PFSK-1 (cell line): ENCODE results near the gene KLK14.

Experiments used
- POLR2AphosphoS5 ChIP-seq: IDR thresholded peaks from 2 replicates; pipeline ENCODE4 v1.6.1; 2012; ENCODE audit warnings: low read depth, mild to moderate bottlenecking, control low read depth, low read length, moderate library complexity
- TAF1 ChIP-seq: IDR thresholded peaks from 2 replicates; pipeline ENCODE4 v1.6.1; 2012; ENCODE audit warnings: low read length, control low read depth, borderline replicate concordance; ENCODE audit not compliant: insufficient read depth
- TF ChIP-seq, protein P1 (sequence below), 2 experiments: IDR thresholded peaks; 2 replicates each; pipeline versions ENCODE4 v1.6.1 to v1.8.0; 2011 to 2012; ENCODE audit warnings: low read depth in 2 of 2, low read length in 2 of 2, control low read depth in 1 of 2, inconsistent platforms in 1 of 2, mild to moderate bottlenecking in 1 of 2, moderate library complexity in 1 of 2; ENCODE audit not compliant: insufficient read depth in 1 of 2

DNA sequence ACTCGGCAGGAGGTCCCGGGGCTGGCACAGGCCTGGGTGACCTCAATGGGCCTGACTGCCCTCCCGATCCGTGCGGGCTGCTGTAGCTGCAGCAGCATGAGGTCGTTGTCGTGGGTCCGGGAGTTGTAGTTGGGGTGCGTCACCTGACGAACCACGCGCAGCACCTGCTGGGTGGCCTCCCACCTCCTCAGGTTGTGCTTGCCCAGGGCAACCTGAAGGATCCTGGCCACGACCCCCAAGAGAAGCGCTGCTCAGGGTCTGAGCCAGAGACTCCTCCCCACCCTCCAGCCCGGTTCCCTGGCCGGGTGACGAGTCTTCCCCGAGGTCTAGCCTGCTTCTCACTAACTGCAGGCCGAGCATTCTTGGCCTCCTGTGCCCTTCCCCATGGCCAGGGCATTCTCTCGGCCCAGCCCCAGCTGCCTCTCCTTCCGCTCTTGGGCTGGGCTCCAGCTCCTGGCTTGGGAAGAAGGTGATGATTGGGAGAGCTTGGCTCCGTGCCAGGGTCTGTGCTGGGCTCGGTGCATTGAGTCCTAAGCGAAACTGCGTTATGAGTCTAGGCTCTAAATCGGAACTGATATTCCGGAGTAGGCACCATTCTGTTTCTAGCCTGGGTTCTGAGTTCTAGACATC, 3.1 kb downstream of the KLK14 start:
- TF ChIP-seq TAF1: no peak
- TF ChIP-seq, protein P1, sequence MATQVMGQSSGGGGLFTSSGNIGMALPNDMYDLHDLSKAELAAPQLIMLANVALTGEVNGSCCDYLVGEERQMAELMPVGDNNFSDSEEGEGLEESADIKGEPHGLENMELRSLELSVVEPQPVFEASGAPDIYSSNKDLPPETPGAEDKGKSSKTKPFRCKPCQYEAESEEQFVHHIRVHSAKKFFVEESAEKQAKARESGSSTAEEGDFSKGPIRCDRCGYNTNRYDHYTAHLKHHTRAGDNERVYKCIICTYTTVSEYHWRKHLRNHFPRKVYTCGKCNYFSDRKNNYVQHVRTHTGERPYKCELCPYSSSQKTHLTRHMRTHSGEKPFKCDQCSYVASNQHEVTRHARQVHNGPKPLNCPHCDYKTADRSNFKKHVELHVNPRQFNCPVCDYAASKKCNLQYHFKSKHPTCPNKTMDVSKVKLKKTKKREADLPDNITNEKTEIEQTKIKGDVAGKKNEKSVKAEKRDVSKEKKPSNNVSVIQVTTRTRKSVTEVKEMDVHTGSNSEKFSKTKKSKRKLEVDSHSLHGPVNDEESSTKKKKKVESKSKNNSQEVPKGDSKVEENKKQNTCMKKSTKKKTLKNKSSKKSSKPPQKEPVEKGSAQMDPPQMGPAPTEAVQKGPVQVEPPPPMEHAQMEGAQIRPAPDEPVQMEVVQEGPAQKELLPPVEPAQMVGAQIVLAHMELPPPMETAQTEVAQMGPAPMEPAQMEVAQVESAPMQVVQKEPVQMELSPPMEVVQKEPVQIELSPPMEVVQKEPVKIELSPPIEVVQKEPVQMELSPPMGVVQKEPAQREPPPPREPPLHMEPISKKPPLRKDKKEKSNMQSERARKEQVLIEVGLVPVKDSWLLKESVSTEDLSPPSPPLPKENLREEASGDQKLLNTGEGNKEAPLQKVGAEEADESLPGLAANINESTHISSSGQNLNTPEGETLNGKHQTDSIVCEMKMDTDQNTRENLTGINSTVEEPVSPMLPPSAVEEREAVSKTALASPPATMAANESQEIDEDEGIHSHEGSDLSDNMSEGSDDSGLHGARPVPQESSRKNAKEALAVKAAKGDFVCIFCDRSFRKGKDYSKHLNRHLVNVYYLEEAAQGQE (IDR thresholded peaks at IDR 0.05; ENCODE audit: insufficient read depth in 1 of 2, low read depth in 2 of 2, low read length in 2 of 2): no peak
- TF ChIP-seq POLR2AphosphoS5: no peak
